Type B pancreatic cell (in vitro differentiated cells): ENCODE results near the gene AVPR2. TPM values are rescaled to one million over a fixed set of nuclear protein-coding genes. Genes with fewer than 3 reads are reported as not detected.
A peak's percentile ranks its signal among the peaks of the same experiment; 100 is the strongest.

Experiments used
- DNase-seq: peaks from one replicate; pipeline ENCODE4 v3.0.0; 2021; ENCODE audit warnings: mixed read lengths; ENCODE audit not compliant: unreplicated experiment; ENCODE audit errors: extremely low spot score
- H3K27ac Mint-ChIP-seq: 2 replicates; pipeline ENCODE4 v1.8.0; 2021; ENCODE audit warnings: mild to moderate bottlenecking, mixed read lengths
- H3K27me3 Mint-ChIP-seq: 2 replicates; pipeline ENCODE4 v1.8.0; 2021; ENCODE audit warnings: mixed read lengths
- H3K36me3 Mint-ChIP-seq: 2 replicates; pipeline ENCODE4 v1.8.0; 2021; ENCODE audit warnings: mixed read lengths
- H3K4me1 Mint-ChIP-seq: one replicate; pipeline ENCODE4 v1.8.0; 2021; ENCODE audit warnings: mixed read lengths; ENCODE audit not compliant: unreplicated experiment
- H3K4me3 Mint-ChIP-seq: 2 replicates; pipeline ENCODE4 v1.8.0; 2021; ENCODE audit warnings: mild to moderate bottlenecking, mixed read lengths
- H3K9me3 Mint-ChIP-seq: 2 replicates; pipeline ENCODE4 v1.8.0; 2021; ENCODE audit warnings: mixed read lengths
- total RNA-seq: library from RNA; stranded (reverse); gene quantifications from 2 replicates; pipeline ENCODE4 v1.2.1, GENCODE V29; 2021; ENCODE audit warnings: low replicate concordance
- TF ChIP-seq, protein P1 (sequence below): fragments of 200-600 bp; sonication (generic); conservative IDR thresholded peaks from 2 replicates; pipeline ENCODE4 v1.5.0; 2021; ENCODE audit warnings: antibody characterized with exemption, mild to moderate bottlenecking

AVPR2 gene
- total RNA-seq, 1 donor from 2014 or later: not detected

DNA sequence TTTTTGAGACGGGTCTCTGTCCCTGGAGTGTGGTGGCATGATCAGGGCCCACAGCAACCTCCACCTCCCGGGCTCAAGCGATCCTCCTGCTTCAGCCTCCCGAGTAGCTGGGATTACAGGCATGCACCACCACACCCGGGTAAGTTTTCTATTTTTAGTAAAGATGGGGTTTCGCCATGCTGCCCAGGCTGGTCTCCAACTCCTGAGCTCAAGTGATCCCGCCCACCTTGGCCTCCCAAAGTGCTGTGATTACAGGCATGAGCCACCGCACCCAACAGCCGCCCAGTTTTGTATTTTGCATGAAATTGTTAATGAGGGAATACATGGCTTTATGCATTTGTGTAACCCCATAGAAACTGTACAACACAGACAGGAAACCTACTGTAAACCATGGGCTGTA, 24.4 kb downstream of the AVPR2 start:
- H3K4me1 Mint-ChIP-seq: peaks cover 7% of the 10 kb centered on the region
- H3K4me3 Mint-ChIP-seq: peak overlapping the region; percentile 3
- H3K9me3 Mint-ChIP-seq: no peaks in the 10 kb centered on the region
- no peaks in the 10 kb centered on the region for H3K27me3 Mint-ChIP-seq
- TF ChIP-seq, protein P1, sequence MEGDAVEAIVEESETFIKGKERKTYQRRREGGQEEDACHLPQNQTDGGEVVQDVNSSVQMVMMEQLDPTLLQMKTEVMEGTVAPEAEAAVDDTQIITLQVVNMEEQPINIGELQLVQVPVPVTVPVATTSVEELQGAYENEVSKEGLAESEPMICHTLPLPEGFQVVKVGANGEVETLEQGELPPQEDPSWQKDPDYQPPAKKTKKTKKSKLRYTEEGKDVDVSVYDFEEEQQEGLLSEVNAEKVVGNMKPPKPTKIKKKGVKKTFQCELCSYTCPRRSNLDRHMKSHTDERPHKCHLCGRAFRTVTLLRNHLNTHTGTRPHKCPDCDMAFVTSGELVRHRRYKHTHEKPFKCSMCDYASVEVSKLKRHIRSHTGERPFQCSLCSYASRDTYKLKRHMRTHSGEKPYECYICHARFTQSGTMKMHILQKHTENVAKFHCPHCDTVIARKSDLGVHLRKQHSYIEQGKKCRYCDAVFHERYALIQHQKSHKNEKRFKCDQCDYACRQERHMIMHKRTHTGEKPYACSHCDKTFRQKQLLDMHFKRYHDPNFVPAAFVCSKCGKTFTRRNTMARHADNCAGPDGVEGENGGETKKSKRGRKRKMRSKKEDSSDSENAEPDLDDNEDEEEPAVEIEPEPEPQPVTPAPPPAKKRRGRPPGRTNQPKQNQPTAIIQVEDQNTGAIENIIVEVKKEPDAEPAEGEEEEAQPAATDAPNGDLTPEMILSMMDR: no peak
- H3K27ac Mint-ChIP-seq: peak overlapping the region; percentile 97
- no peak for DNase-seq
- peaks cover 4% of the 10 kb centered on the region for H3K36me3 Mint-ChIP-seq

DNA sequence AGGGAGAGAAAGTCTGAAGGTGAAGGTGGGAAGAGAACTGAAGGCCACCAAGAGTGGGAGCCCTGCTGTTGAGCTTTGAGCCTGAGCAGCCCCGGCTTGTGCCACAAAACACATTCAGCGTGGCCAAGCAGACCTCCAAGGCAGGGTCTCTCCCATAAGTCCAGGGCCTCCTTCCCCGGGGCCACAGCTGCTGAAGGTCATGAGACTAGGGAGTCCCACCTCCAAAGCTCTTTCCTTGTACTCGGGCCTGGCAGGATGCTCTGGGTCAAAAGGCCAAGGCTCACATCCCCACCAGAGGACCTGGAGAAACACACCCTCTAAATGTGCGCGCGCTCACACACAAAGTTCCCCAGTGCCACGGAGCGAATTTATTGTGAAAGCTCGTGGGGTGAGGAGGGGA, 25.1 kb downstream of the AVPR2 start:
- no peak overlapping the region for H3K27ac Mint-ChIP-seq
- TF ChIP-seq, protein P1: no peak
- no peaks in the 10 kb centered on the region for H3K27me3 Mint-ChIP-seq
- H3K4me1 Mint-ChIP-seq: peaks cover 7% of the 10 kb centered on the region
- no peak for DNase-seq
- no peak overlapping the region for H3K4me3 Mint-ChIP-seq
- peaks cover 4% of the 10 kb centered on the region for H3K36me3 Mint-ChIP-seq
- no peaks in the 10 kb centered on the region for H3K9me3 Mint-ChIP-seq

DNA sequence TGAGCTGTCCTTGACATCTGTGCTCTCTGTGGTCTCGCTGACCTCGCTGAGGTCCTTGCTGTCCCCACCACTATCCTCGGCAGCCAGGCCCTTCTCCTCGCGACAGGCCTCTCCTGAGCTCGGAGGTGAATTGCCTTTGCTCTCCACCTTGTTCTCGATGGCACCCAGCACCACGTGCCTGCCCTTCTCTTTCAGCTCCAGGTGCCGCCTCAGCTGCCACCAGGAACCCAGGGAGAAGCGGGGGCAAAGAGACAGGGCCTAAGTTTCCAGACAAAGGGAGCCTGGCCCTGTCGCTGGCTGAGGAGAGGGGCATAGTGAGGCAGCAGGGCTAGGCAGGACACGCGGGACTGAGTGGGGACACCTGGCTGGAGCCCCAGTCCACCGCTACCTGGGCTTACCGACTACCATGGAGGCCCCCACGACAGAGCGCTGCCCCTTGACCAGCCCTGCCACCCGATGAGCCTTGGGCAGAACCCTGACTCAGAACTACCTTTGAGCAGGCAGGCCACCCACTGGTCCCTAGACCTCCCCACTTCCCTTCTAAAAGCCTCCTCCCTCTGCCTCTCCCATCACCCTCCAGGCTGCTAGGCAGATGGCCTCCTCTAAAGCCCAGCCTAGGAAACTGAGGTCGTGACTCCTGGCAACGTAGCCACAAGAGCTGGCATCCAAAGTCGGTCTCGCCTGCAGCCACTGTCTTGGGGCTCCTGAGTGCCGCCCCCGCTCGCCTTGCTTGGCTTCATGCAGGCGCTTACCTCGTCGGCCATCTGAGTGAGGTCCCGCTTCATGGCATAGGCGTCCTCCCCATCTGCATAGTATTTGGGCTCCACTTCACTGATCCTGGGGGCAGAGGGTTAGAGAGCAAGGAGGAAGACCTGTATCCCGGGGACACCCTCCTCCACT, 25.8 kb downstream of the AVPR2 start:
- Mint-ChIP-seq H3K4me1 (peaks cover 7% of the 10 kb centered on the region), H3K36me3 (peaks cover 4% of the 10 kb centered on the region), H3K27ac (no peak overlapping the region), H3K4me3 (no peak overlapping the region), H3K9me3 (no peaks in the 10 kb centered on the region), H3K27me3 (no peaks in the 10 kb centered on the region)
- no peak for DNase-seq
- TF ChIP-seq, protein P1: no peak

DNA sequence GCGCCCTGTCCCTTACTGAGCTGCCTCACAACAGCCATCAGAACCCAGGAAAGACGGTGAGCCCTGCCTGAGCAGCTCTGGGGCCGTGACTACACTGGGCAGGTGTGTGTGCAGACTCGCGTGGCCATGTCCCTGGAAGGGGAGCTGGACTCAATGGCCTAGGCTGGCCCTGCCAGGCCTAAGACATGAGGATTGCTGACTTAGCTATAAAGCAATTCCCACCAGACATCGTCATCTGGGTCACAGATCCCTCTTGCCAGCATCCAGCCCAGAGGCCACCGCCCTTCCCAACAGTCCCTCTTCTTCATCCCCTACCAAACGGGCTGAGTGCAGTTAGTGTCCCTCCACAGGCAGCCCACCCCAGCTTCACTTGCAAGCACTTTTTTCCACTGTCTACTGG, 26.7 kb downstream of the AVPR2 start:
- Mint-ChIP-seq H3K4me1 (peaks cover 7% of the 10 kb centered on the region), H3K27me3 (no peaks in the 10 kb centered on the region), H3K27ac (peak overlapping the region; percentile 32), H3K9me3 (no peaks in the 10 kb centered on the region), H3K36me3 (peaks cover 4% of the 10 kb centered on the region), H3K4me3 (no peak overlapping the region)
- DNase-seq: no peak
- TF ChIP-seq, protein P1: no peak

DNA sequence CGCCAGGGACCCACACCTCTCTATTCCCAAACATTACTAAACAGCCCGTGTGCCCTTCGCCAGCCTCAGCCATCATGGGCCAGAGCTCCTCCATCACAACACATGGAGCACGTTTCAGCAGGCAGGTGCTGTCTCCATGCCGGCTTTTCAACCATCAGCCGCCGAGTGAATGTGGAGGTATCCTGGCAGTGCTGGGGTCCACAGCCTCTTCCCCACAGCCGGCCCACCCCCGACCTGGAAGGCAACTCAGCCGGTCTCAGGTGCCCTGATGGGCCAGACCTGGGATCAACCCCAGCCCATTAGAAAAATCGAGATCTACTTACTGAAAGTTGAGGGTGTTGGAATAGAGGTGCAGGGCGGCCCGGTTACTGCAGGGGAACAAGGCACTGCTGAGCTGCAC, 27.3 kb downstream of the AVPR2 start:
- TF ChIP-seq, protein P1: no peak
- H3K27me3 Mint-ChIP-seq: no peaks in the 10 kb centered on the region

More for the DNA sequence above, 27.3 kb downstream of the AVPR2 start:
- peaks cover 4% of the 10 kb centered on the region for H3K36me3 Mint-ChIP-seq
- no peaks in the 10 kb centered on the region for H3K9me3 Mint-ChIP-seq
- no peak for DNase-seq
- H3K27ac Mint-ChIP-seq: no peak overlapping the region
- H3K4me1 Mint-ChIP-seq: peaks cover 7% of the 10 kb centered on the region
- H3K4me3 Mint-ChIP-seq: no peak overlapping the region
